SK-N-MC (cell line): ENCODE data around the gene PCGF1.

Experiments
- EZH2 ChIP-seq: fragments of 200-600 bp; sonication (generic); IDR thresholded peaks from one replicate; pipeline ENCODE4 v1.6.1; 2017; ENCODE audit warnings: antibody characterized with exemption
- POLR2AphosphoS5 ChIP-seq: IDR thresholded peaks from 2 replicates; pipeline ENCODE4 v1.6.1; 2012; ENCODE audit warnings: mild to moderate bottlenecking, low read depth, low read length, borderline replicate concordance

DNA sequence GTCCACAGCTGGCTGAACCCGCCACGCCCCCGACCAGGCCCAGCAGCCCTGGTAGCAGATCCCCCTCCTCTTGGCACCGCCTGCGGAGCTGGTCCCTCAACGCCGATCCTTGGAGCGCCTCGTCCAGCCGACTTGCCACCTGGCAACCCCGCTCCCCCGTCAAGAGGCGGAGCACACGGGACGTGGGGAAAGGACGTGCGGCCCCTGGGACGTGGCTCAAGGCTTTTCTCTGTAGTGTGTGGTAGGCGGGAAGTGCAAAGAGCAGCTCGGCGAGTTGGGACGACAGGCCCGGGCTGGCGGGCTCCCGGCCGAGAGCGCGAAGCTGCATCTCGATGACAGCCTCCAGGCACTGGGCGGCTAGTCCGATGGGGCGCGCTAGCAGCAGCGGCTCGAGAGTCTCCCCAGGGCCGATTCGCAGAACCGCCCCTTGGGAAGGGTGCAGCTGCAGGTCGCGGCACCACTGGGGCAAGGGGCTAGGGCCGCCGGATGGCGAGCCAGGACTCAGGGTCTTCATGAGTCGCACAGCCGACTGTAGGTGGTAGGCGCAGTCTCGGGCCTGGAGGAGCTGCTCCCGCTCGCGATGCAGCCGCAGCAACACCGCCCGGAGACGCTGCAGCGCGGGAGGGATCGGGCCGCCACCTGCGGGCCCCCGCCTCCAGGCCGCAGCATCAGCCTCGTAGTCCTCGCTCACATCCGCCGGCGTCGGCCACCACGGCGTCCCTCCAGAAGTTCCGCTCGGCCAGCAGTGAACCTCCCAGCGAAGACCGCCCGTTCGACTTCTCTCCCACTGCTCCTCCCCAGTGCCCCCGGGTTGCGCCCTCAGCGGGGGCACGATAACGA, 25.3 kb downstream of the PCGF1 start:
- TF ChIP-seq POLR2AphosphoS5 (no peak), EZH2 (no peak)
